Caki2 (cell line): ENCODE data around the gene PPM1B. TPM values are rescaled to one million over a fixed set of nuclear protein-coding genes. Genes with fewer than 3 reads are reported as not detected.
"Not testable (repeated sequence)": the region's sequence is repeated elsewhere in the genome, so short reads cannot be mapped to it uniquely, and the experiment has no call there.

Source experiments
- DNase-seq: peaks from one replicate; pipeline ENCODE4 v3.0.0-alpha.2; 2015; ENCODE audit warnings: low read depth
- in situ Hi-C: cut with HindIII; loops from 2 replicates; pipeline ENCODE4 v1.10.0; 2016; ENCODE audit warnings: low sequenced_read_pairs, low pct_unique_long_range_greater_than_20kb, mixed read lengths
- total RNA-seq: library from RNA; depleted of rRNA; stranded (reverse); fragments of >200 nt; shearing (Covaris generic); gene quantifications from 2 replicates; pipeline ENCODE4 v1.2.3, GENCODE V29; 2014; ENCODE audit warnings: low replicate concordance

The PPM1B gene
- total RNA-seq, 1 experiment from 2014 or later = 22.5 TPM

DNA sequence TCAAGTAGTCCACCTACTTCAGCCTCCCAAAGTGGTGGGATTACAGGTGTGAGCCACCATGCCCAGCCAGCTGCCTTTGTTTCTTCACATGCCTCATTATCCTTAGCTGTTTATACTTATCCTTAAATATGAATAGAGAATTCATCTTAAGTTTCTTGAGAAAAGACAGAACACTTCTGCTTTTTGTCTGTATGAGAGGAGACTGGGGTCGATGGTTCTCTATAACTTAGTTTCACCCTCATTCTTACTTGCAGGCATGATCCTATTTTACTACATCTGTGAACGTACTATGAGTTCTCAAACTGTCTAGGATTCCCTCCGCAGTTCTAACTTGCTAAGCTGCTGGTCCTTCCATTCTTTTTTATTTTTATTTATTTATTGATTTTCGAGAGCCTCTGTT lies 20.4 kb downstream of the PPM1B start:
- DNase-seq = no peak
- in situ Hi-C loops = no loop called here

DNA sequence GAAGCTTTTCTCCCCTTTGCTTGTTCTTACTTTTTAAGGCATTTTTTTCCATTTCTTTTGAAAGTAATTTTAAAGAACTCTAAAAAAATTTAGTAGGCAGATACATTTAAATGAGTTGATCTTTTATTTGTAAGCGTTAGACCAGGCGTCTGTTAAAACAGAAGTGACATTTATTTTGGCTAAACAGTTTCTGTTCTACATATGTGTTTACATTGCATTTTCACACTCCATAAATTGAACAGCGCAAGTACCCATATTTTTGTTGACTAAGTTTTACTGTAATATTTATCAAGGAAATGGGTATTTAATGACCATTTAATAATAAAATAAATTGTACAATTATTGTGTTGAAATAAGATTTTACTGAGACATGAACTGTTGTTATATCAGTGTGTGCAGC lies 21.9 kb downstream of the PPM1B start:
- in situ Hi-C loops = no loop called here
- no peak for DNase-seq

DNA sequence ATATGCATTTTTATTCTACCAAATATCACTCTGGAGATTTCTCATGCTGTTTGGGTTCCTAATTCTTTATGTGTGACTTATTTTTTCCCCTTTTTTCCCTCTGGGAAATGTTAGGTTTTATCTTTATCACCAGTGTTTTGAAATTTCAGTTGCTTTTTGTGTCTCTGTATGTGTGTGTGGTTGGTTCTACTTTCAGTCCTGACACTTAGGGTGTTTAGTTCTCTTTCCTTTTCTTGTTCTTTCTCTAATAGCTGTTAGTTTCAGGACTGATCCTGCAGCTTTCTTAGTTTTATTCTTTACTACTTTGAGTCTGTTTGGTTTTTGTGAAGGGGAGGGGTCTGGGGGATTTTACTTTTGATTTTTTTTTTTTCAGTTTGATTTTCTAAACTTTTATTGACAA lies 23.1 kb downstream of the PPM1B start:
- DNase-seq = no peak

DNA sequence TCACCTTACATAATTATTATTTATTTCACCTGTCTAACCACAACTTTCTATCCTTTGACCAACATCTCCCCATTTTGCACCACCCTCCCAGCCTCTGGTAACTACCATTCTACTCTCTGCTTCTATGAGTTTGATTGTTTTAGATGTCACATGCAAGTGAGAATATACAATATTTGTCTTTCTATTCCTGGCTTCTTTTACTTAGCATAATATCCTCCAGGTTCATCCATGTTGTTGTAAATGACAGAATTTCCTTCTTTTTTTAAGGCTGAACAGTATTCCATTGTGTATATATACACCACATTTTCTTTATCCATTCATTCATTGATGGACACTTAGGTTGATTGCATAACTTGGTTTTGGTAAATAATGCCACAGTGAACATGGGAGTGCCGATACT lies 24.0 kb downstream of the PPM1B start:
- DNase-seq = no peak
- in situ Hi-C loops = no loop called here

More for the DNA sequence above, 23.1 kb downstream of the PPM1B start:
- in situ Hi-C loops = no loop called here

DNA sequence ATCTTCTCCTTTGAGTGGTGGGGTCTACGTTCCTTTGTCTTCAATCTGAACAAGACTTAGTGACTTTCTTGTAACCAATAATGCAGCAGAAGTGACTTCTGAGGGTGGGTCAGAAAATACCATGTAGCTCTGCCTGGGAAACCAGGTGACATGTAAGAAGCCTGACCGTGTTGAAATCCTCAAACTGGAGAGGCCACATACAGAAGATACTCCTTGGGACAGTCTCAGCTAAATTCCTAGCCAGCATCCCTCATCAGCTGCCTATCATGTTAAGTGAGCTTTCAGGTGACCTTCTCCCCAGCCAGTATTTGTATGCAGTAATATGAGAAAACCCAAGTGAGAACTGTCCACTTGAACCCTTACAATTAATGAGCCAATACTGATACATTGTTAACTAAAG lies 27.0 kb downstream of the PPM1B start:
- in situ Hi-C loops = no loop called here
- no peak for DNase-seq

DNA sequence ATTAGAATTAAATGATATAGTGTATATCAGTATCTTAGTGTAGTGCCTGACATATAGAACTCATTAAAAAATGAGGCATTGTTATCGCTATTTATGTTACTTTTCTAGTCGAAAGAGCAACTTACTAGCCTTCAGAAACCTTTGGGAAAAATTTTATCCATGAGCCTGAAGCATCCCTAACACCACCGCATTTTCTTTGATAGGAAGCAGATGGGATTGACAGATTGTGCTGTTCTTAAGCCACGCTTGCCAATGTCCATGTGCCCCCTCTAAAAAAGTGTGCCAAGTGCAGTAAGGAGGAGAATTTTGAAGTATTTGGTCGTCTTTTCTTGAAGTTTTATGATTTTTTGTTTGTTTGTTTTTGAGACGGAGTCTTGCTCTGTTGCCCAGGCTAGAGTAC lies 29.1 kb downstream of the PPM1B start:
- in situ Hi-C loops = no loop called here
- DNase-seq = no peak

DNA sequence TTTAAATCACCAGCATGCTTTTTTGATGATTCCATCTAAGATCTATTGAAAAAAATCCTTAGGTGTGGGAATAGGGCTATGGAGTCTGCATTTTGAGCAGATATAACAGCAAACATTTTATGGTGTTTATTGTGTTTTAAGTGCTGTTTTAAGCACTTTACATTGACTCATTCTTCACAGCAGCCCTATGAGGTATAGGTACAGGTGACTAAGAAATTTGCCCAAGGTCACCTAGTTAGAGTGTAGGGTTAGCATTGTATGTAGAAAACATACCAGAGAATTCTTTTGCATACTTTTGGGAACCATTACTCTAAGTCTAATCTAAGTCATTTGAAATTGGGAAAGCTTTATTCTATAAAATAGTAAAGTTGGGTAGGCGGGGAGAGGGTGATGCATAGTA lies 31.3 kb downstream of the PPM1B start:
- DNase-seq = no peak

DNA sequence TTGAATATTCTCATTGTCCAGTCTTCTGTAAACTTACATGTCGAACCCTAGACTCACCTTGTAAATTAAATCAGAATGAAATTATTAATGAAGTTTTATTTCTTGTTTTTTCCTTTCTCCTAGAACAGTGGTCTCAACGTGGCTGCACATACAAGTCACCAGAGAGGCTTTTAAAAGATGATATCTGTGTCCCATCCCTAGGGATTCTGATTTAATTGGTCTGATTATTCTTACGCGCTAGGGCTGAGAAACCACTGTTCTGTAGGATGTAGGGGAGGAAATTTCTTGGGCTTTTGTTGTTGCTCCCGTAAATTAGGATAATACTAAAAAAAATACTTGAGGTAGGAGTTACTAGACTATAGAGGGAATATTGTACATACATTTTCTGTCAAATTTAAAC lies 32.1 kb downstream of the PPM1B start:
- DNase-seq = no peak
- in situ Hi-C loops = no loop called here

More for the DNA sequence above, 31.3 kb downstream of the PPM1B start:
- in situ Hi-C loops = no loop called here

DNA sequence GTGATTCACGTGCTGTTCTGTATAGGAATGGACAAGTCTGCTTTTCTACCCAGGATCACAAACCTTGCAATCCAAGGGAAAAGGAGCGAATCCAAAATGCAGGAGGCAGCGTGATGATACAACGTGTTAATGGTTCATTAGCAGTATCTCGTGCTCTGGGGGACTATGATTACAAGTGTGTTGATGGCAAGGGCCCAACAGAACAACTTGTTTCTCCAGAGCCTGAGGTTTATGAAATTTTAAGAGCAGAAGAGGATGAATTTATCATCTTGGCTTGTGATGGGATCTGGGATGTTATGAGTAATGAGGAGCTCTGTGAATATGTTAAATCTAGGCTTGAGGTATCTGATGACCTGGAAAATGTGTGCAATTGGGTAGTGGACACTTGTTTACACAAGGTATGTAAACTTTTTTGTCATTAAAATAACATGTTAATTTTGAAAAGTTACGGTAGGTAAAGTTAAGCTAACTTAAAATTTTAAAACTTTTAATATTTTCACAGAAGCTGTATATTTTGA lies 33.0 kb downstream of the PPM1B start:
- in situ Hi-C loops = no loop called here
- DNase-seq = no peak

DNA sequence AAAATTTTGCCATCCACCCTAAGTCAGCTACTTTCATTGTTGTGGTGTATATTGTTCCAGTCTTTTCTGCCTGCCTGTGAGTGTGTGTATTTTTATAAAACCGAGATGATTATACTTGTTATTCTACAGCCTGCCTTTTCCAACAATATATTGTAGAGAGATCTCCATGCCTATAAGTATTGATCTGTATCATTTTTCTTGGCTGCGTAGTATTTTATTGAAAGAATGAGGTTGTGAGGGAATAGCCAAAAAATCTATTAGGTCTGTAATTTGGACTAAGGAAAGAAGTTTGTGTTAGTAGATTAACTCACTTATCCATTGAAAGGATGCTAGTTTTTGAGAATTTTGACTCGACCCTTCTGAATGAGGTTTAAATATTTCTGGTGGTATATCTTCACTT lies 34.9 kb downstream of the PPM1B start:
- in situ Hi-C loops = no loop called here
- DNase-seq = no peak

DNA sequence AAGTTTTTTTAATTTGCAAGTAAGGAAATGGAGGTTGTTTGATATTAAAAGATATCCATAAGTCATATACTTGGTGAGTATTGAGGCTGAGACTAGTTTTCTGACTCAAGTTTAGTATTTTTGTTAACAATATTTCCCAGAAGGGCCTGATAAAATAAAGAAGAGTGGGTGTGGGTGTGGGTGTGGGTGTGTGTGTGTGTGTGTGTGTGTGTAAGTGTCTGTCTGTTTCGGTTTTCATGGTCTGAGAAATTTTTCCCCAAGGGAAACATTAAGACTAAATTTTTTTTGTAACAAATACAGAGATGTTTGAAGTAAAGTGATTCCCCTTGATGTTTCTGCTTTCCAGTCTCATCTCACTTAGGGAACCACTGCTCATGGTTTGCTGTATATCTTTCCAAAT lies 36.5 kb downstream of the PPM1B start:
- in situ Hi-C loops = no loop called here
- DNase-seq = no peak

DNA sequence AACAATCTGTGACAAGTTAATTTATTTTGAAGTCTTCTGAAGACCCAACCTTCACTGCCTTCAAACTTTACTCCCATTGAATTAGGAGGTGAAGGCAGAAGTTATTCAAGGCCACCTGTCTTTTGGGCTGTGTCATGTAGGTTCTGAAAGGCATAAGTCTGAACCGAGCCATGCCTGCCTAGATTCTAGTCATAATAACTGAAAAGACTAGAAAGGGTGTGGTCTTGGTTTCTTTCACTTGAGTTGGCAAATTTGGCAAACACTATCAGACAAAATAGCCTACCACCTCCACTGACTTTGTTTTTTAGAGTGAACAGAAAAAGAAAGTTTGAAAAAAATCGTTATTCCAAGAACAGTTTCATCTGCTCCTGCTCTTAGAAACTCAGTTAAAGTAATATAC lies 38.4 kb downstream of the PPM1B start:
- in situ Hi-C loops = no loop called here
- DNase-seq = no peak

DNA sequence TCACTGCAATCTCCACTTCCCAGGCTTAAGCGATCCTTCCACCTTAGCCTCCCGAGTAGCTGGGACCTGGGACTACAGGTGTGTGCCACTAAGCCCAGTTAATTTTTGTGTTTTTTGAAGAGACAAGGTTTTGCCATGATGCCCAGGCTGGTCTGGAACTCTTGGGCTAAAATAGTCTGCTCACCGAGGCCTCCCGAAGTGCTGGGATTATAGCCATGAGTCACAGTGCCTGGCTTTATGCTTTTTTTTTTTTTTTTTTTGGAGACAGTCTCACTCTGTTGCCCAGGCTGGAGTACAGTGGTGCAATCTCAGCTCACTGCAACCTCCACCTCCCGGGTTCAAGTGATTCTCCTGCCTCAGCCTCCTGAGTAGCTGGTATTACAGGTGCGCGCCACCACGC lies 39.0 kb downstream of the PPM1B start:
- DNase-seq, in situ Hi-C loops: not testable (repeated sequence)

DNA sequence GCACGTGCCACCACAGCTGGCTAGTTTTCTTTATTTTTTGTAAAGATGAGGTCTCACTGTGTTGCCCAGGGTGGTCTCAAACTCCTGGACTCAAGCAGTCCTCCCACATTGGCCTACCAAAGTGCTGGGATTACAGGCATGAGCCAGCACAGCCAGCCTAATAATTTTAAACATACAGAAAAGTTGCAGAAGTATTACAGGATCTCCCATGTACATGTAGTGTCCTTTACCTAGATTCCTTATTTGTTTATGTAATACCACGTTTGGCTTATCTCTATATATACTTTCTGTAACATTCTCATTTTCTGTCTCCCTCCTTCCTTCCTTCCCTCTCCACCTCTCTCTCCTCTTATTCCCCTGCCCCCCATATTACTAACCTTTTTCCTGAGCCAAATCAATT lies 41.7 kb downstream of the PPM1B start:
- DNase-seq = no peak
- in situ Hi-C loops = no loop called here

DNA sequence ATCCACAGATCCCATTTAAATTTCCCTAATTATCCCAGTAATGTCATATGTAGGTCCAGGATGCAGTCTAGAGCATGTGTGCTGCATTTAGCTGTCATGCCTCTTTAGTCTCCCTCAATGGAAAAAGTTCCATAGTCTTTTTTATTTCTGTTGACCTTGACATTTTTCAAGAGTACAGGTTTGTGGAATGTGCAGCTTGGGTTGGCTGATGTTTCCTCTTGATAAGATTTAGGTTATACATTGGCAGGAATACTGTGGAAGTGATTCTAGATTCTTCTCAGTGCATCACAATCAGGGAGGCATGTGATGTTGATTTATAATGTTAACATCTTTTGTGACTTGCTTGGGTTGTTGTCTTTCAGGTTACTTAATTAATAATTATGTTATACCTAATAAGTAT lies 42.5 kb downstream of the PPM1B start:
- DNase-seq = no peak
- in situ Hi-C loops = no loop called here

DNA sequence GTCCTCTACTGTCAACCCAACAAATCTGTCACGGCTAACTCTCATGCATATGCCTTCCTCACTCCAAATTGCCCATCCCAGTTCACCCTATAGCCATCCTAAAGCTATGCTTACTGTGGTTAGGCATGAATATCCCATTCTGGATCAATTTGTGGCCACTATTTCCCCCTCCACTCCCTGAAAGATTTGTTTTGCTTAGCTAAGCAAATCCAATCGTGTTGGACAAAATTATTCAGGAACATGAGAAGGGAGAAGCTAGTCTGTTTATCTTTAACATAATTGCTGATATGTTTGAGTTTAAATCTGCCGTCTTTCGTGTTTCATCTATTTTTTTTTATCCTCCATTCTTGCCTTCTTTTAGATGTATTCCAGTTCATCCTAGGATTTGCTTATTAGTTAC lies 43.6 kb downstream of the PPM1B start:
- DNase-seq = no peak
- in situ Hi-C loops = no loop called here

DNA sequence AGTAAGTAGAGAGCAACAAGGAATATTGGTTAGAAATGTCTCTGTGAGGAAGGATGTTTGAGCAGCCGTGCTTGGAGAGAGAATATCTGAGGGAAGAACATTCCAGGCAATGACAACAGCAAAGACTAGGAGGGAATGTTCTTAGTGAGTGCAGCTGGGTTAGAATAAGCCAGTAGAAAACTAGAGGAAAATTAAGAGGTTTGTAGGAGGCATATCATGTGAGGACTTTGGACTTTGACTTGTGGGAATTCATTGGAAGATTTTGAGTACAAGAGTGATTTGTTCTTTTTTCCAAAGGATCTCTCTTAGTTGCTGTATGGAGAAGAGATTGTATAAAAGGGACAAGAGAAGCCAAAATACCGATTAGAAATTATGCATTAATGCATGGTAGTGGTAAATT lies 47.2 kb downstream of the PPM1B start:
- in situ Hi-C loops = no loop called here
- DNase-seq = no peak

DNA sequence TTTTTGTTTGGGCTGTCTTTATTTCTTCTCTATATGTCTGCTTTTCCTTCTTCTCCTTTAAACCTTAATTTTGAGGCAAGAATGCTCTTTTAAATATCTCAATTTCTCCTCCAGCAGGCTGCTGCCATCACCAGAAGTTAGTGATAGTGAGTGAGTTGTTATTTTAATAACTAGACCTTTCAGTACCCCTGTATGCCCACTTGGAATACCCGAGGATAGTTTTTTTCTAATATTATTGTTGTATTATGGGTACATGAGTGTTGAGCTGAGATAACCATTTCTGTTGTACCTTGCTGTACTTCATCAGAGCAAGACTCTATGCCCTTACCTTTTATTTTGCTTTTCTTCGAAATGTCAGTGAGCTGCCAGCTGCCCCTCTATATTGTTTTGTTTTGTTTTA lies 50.1 kb downstream of the PPM1B start:
- in situ Hi-C loops = no loop called here
- DNase-seq = no peak

DNA sequence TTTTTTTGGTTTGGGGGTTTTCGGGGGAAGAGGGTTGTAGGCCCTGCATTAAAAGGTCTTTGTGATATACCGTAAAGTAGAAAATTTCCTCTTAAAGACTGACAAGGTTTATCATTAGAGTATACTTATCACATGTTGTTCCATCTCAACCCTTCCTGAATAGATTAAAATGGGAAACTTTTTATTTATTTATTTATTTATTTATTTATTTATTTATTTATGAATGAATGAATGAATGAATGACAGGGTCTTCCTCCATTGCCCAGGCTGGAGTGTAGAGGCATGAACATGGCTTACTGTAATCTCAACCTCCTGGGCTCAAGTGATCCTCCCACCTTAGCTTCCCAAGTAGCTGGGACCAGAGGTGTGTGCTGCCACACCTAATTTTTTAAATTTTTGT lies 58.1 kb downstream of the PPM1B start:
- DNase-seq = no peak
- in situ Hi-C loops = no loop called here

DNA sequence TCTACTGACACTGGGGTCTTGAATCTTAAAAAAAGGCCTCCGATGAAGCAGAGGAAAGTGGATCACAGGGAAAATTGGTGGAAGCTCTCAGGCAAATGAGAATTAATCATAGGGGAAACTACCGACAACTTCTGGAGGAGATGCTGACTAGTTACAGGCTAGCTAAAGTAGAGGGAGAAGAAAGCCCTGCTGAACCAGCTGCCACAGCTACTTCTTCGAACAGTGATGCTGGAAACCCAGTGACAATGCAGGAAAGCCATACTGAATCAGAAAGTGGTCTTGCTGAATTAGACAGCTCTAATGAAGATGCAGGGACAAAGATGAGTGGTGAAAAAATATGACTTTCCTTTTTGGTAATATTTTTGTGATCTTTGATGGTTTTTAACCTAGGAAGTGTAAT lies 61.7 kb downstream of the PPM1B start:
- DNase-seq = no peak
- in situ Hi-C loops = no loop called here
